Osteoblast (primary cell): ENCODE results near the gene ETFBKMT. TPM values are rescaled to one million over a fixed set of nuclear protein-coding genes. Genes with fewer than 3 reads are reported as not detected.

Experiments used
- DNase-seq: peaks from one replicate; pipeline ENCODE4 v3.0.0; 2011; ENCODE audit warnings: low spot score, mixed read lengths; ENCODE audit not compliant: insufficient read length; ENCODE audit errors: missing footprints
- H2AFZ ChIP-seq: 2 replicates; pipeline ENCODE4 v1.6.0; 2011; ENCODE audit warnings: mild to moderate bottlenecking, low read length
- H3K27ac ChIP-seq: 2 replicates; pipeline ENCODE4 v1.5.1; 2011; ENCODE audit warnings: mild to moderate bottlenecking, low read depth, low read length, moderate library complexity
- H3K27me3 ChIP-seq: 2 replicates; pipeline ENCODE4 v1.6.0; 2012; ENCODE audit warnings: mild to moderate bottlenecking, control low read depth, inconsistent platforms, low read length, moderate library complexity; ENCODE audit not compliant: insufficient read depth
- H3K36me3 ChIP-seq: 2 replicates; pipeline ENCODE4 v1.5.1; 2011; ENCODE audit warnings: mild to moderate bottlenecking, low read length, control low read depth, moderate library complexity; ENCODE audit not compliant: insufficient read depth
- H3K4me1 ChIP-seq: 2 replicates; pipeline ENCODE4 v1.5.1; 2011; ENCODE audit warnings: mild to moderate bottlenecking, low read length, control low read depth, moderate library complexity; ENCODE audit not compliant: insufficient read depth
- H3K4me2 ChIP-seq: 2 replicates; pipeline ENCODE4 v1.6.0; 2011; ENCODE audit warnings: mild to moderate bottlenecking, low read length; ENCODE audit not compliant: insufficient read depth
- H3K4me3 ChIP-seq: fragments of 200-600 bp; sonication (generic); 3 replicates; pipeline ENCODE4 v1.5.1; 2012; ENCODE audit warnings: mild to moderate bottlenecking, low read length, inconsistent platforms; ENCODE audit not compliant: insufficient read depth
- H3K79me2 ChIP-seq: 2 replicates; pipeline ENCODE4 v1.6.0; 2012; ENCODE audit warnings: mild to moderate bottlenecking, low read length, control low read depth, inconsistent platforms; ENCODE audit not compliant: insufficient read depth
- H3K9me3 ChIP-seq: 2 replicates; pipeline ENCODE4 v1.5.1; 2011; ENCODE audit warnings: low read depth, low read length, control low read depth
- H4K20me1 ChIP-seq: 2 replicates; pipeline ENCODE4 v1.6.0; 2012; ENCODE audit warnings: mild to moderate bottlenecking, low read length, control low read depth; ENCODE audit not compliant: insufficient read depth
- CTCF ChIP-seq: IDR thresholded peaks from 2 replicates; pipeline ENCODE4 v1.5.1; 2011; ENCODE audit warnings: mild to moderate bottlenecking, low read depth, low read length, moderate library complexity; ENCODE audit errors: extremely low read depth
- total RNA-seq: library from RNA; depleted of rRNA; stranded (reverse); fragments of >200 nt; gene quantifications from 2 replicates; pipeline ENCODE4 v1.2.3, GENCODE V29; 2012

The ETFBKMT gene
- total RNA-seq, 1 donor = 4.7 TPM

GRCh38 chr12:31650918-31651317 lies 8.6 kb upstream of the ETFBKMT start:
- H3K36me3 ChIP-seq = no peaks in the 10 kb centered on the region
- no peaks in the 10 kb centered on the region for H3K79me2 ChIP-seq
- no peaks in the 10 kb centered on the region for H3K27me3 ChIP-seq
- peak overlapping the region; percentile 81 for H2AFZ ChIP-seq
- H3K4me2 ChIP-seq = peak overlapping the region; percentile 28
- no peak for DNase-seq
- peaks cover 6% of the 10 kb centered on the region for H3K4me1 ChIP-seq
- no peak overlapping the region for H3K4me3 ChIP-seq
- H3K27ac ChIP-seq = no peak overlapping the region
- TF ChIP-seq CTCF = no peak
- no peaks in the 10 kb centered on the region for H3K9me3 ChIP-seq
- H4K20me1 ChIP-seq = no peaks in the 10 kb centered on the region

- Histone ChIP-seq H3K4me3 (peak overlapping the region; percentile 28), H4K20me1 (no peaks in the 10 kb centered on the region), H3K27me3 (no peaks in the 10 kb centered on the region), H3K27ac (no peak overlapping the region), H3K79me2 (no peaks in the 10 kb centered on the region), H3K36me3 (no peaks in the 10 kb centered on the region), H2AFZ (peak overlapping the region; percentile 81), H3K4me2 (peak overlapping the region; percentile 71), H3K4me1 (peaks cover 6% of the 10 kb centered on the region), H3K9me3 (no peaks in the 10 kb centered on the region)
- DNase-seq = no peak
- TF ChIP-seq CTCF = no peak
Observed at GRCh38 chr12:31651893-31652521, 7.5 kb upstream of the ETFBKMT start.

- no peak overlapping the region for H2AFZ ChIP-seq
- no peaks in the 10 kb centered on the region for H4K20me1 ChIP-seq
- H3K4me2 ChIP-seq = no peak overlapping the region
- no peak for TF ChIP-seq CTCF
- no peak overlapping the region for H3K27ac ChIP-seq
- no peaks in the 10 kb centered on the region for H3K79me2 ChIP-seq
- H3K4me3 ChIP-seq = no peak overlapping the region
- no peak for DNase-seq
- no peaks in the 10 kb centered on the region for H3K27me3 ChIP-seq
- H3K9me3 ChIP-seq = no peaks in the 10 kb centered on the region
- peaks cover 13% of the 10 kb centered on the region for H3K4me1 ChIP-seq
- H3K36me3 ChIP-seq = no peaks in the 10 kb centered on the region
Observed at GRCh38 chr12:31655208-31655607, 4.3 kb upstream of the ETFBKMT start.

DNA sequence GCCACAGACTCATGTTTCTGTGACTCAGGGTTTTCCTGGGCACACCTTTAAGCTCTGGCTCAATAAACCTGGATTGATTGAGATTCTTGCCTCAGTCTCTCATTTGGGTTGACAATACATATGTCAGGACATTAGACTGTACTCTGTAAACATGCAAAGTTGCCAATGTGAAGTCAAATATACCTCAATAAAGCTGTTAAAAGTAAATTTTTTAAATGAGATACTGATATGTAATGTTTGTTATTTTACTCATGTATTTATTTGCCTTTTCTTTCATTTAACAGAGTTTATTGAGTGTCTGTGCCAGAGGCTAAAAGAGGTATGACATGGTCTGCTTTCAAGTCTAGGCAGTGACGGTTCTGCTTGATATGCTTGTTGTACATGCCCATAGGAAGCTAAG lies 3.7 kb upstream of the ETFBKMT start:
- no peaks in the 10 kb centered on the region for H4K20me1 ChIP-seq
- no peaks in the 10 kb centered on the region for H3K27me3 ChIP-seq
- no peaks in the 10 kb centered on the region for H3K36me3 ChIP-seq
- no peak overlapping the region for H3K4me3 ChIP-seq
- no peak for DNase-seq
- H3K4me2 ChIP-seq = no peak overlapping the region
- no peaks in the 10 kb centered on the region for H3K79me2 ChIP-seq
- H3K4me1 ChIP-seq = peaks cover 11% of the 10 kb centered on the region
- no peak for TF ChIP-seq CTCF
- H3K9me3 ChIP-seq = no peaks in the 10 kb centered on the region
- H3K27ac ChIP-seq = no peak overlapping the region
- peak overlapping the region; percentile 67 for H2AFZ ChIP-seq
